CMK (cell line): ENCODE measurements around the gene CXCR6.

Experiments used
- DNase-seq: peaks from one replicate; pipeline ENCODE4 v3.0.0-alpha.2; 2010; ENCODE audit warnings: low read depth

CXCR6 gene

DNA sequence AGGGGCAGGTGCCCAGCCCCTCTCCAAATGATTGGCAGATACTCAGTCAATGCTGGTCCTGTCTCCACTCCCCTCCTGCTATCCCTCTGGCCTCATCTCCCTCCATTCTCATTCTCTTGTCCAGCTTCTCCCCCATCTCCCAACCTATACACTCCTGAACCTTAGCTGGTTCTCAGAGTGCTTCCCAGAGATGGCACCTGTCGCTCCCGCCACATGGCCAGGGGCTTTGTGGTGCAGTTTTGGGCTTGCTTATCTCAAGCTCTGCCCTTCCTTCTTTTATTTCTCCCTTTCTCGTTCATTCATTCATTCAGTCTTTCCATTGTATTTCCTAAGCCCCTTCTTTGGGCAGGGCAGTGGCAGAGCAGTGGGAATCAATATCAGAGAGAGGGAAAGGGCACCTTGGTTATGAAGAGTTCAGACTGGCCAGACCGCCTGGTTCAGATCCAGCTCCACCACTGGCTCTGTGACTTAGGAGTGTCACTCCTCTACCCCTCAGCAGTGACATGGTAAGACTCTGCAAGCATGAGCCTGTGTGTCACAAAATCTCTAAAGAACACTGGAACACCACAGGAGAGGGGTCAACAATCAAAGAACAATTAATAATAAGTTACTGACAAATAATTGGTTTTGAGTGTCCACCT lies 20.2 kb upstream of the CXCR6 start:
- DNase-seq: no peak

GRCh38 chr3:45923755-45924154 lies 19.5 kb upstream of the CXCR6 start:
- DNase-seq: no peak

DNA sequence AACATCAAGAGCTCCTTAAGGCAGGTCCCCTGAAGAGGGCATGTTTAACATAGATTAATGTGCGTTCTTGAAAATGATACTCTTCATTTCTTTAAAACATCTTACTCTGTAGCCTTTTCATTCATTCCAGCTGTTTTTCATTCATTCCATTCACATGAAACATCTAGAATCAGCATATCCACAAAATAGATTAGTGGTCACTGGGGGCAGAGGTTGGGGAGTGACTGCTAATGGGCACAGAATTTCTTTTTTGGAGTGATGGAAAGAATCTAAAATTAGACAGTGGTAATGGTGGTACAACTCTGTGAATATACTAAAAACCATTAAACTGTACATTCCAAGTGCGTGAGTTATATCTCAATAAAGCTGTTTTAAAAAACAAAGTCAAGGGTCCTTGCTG lies 15.4 kb upstream of the CXCR6 start:
- DNase-seq: no peak

- peak; percentile 11 for DNase-seq
These were observed 14.1 kb upstream of the CXCR6 start for GRCh38 chr3:45929042-45929679.

DNA sequence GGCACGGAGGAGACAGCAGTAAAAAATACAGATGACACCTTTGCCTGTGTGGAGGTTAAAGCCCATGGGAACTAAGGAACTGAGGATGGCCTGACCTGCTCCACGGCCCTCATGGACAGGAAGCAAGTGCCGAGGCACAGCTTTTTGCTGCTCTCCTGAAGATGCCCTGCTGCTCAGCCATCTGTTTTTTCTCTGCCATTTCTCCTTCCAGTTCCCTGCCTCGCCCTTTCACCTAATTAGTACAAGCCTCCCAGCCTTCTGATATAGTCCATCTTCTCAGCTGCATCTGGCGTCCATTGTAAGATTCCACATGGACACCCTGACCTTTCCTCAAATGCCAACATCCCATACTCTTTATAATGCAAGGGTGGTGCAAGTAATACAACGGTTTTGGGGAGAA lies 11.8 kb upstream of the CXCR6 start:
- DNase-seq: no peak

DNA sequence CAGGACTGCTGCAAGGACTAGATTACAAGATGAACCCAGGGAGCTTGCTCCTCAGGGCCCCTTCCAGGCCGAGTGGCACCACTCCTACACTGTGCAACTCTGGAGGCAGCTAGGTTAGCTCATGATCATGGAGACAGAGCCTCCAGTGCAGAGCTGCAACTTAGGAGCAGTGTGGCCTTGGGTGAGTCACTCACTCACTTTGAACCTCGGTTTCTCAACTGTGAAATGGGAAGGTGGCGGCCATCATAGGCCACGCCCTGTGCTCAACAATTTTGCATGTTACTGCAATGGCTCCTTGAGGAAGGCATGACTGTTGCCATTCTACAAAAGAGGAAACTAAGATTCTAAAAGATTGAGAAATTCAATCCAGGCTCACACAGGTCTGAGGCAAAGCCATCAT lies 11.2 kb upstream of the CXCR6 start:
- no peak for DNase-seq

GRCh38 chr3:45933591-45933990 lies 9.7 kb upstream of the CXCR6 start:
- no peak for DNase-seq

DNA sequence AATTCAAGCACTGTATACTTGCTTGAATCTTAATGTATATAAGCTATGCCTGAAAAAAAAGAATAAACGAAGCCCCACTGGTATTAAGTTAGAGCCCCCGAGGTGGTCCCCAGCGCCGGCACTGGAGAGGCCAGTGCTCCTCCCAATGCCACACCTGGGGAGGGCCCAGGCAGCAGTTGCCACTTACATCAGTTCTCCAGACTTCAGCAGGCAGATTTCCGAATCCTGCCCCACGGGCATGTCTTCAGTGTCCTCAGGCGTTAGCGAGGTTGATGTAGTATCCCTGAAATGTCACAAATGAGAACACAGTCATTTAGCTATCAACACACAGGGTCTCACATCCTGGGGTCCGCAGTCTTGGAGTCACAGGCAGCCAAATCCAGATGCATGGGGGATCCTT lies 7.0 kb upstream of the CXCR6 start:
- DNase-seq: no peak

- no peak for DNase-seq
These were observed 5.8 kb upstream of the CXCR6 start for GRCh38 chr3:45937206-45938042.

DNA sequence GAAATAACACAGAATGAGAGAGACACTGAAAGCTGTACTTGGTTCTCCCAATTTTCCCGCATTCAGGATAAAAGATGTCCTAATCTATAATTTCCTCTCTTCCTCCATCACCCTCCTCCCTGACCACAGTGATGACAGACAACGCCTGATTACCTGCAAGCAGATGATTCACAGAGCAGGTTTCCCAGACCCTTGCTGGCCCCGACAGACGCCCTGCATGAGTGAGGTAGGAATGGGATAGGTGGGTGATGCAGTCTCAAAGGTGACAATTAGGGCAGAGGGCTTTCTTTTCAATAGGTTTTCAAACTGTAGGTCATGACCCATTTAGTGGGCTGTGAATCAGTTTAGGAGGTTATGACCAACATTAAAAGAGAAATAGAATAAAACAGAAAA lies 5.2 kb upstream of the CXCR6 start:
- no peak for DNase-seq

- DNase-seq: peak; percentile 85
These were observed 4.4 kb upstream of the CXCR6 start for GRCh38 chr3:45938864-45939263.

DNA sequence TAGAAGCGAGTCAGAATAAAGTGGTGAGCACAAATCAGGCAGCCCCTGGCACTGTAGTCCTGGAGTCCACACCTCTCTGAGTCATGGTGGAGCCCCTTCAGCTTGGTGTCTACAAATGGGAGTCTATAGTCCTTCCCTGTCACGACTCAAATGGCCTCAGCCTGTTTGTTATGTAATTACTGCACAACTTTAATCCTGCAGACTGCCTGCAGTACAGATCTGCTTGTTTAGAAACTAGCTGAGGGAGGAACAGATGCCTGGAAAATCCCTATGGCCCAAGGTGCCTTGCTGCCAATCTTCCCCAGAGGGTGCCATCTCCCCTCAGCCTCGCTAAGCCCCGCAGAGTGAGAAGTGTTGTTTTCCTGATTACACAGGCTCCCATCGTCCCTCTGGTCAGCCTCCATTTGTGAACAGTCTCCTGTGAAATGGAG lies 3.9 kb upstream of the CXCR6 start:
- DNase-seq: no peak

GRCh38 chr3:45940004-45940780 lies 3.1 kb upstream of the CXCR6 start:
- no peak for DNase-seq

- no peak for DNase-seq
These were observed 2.4 kb upstream of the CXCR6 start for GRCh38 chr3:45940781-45941365.

DNA sequence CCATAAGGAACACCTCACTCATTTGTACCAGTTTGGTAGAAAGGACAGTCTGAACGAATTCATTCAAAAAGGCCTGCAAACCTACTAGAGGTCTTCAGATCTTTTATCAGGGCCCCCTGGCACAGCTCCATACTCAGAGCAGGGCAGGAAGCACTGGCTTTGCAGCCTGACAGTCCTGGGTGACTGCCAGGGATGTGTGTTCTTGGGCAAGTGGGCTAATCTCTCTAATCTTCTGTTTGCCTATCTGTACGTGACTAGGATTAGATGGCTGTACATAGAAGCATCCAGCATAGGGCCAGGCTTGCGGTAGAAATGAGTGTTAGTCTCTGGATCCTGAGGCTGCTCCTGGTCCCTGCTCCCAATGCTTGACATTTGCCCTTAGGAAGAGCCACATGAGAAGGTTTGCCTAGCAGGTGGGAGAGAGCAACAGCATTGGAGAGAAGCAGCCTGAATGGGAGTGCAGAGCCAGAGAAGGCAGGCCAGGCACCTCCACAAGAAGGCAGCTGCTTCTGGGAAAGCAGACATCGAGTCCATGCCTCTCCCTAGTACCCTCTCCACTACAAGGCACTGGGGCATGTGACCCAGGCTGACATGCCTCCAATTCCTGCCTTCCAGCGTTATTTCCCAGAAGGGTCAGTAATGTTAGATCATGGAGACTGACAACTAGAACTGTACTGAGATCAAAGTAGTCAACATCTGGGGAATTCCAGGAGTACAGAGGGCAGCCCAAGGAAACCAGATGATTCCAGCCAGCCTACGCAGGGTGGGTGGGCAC lies 1.0 kb upstream of the CXCR6 start:
- no peak for DNase-seq

DNA sequence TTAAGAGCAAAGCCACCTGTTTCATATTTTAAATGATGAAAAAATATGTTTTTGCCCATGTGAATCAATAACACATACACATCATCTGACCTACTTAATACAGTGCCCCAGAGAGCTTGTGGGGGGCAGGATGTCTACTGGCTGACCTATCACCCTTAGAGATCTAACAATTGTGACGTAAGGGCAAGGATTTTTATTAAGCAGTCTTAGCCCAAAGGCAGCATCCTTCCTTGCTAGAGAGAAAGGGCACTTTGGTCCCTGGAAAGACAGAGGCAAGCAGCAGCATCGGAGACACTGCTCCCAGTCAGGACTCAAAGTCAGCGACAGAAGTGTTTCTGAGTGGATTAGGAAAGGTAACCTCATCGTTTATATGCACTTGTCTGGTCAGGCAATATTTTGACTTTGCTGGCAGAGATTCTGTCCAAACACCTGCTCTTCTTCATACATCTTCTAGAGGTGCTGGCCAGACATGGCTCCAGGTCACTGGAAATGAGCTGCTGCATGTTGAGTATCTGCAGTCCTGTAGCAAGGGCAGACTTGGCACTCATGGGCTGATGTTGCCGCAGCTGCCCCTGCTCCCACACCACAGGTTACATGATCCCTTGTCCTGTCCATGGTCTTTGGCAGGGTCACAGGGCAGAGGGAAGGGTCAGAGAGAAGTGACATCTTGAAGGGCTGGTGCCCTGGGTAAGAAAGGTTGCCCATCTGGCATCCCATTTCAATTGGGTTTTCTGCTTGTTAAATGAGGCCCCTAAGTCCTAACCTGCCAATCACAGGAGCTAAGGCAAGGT lies 1.8 kb downstream of the CXCR6 start:
- DNase-seq: no peak

GRCh38 chr3:45946307-45946706 lies 3.0 kb downstream of the CXCR6 start:
- no peak for DNase-seq

DNA sequence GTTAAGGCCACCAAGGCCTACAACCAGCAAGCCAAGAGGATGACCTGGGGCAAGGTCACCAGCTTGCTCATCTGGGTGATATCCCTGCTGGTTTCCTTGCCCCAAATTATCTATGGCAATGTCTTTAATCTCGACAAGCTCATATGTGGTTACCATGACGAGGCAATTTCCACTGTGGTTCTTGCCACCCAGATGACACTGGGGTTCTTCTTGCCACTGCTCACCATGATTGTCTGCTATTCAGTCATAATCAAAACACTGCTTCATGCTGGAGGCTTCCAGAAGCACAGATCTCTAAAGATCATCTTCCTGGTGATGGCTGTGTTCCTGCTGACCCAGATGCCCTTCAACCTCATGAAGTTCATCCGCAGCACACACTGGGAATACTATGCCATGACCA lies 3.6 kb downstream of the CXCR6 start:
- no peak for DNase-seq

- DNase-seq: no peak
These were observed 4.1 kb downstream of the CXCR6 start for GRCh38 chr3:45947361-45947760.

DNA sequence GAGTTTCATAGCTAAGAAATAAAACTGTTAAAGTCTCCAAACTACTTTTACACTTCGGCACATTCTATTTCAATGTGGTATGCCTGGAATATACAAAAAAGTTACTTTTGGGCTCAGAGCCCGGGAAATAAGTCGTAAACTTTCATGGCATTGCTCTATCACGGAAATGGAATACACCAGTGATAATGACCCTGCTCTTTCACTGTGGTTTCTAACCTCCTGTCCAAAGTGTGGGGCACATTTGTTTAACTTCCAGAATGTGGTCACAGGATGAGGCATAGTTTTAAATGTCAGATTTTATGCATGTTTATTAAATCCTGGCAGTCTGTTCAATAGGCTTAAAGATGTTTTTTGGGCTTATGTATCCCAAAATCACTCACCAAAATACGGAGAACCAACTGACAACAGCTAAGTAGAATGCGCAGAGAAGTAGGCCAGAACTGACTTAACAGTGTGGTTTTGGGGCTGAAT lies 5.1 kb downstream of the CXCR6 start:
- no peak for DNase-seq
